SK-N-SH treated with all-trans-retinoic acid at 6 μM for 48 hours (cell line): ENCODE data around the gene NHERF2.

Source experiments
- ATAC-seq: fragments of 200-7000 bp; cut with Tn5 transposase; 3 replicates; pipeline ENCODE4 v1.9.1; 2020; ENCODE audit warnings: mild to moderate bottlenecking, moderate library complexity
- ARNTL ChIP-seq: fragments of 450-650 bp; formaldehyde crosslinking; IDR thresholded peaks from 2 replicates; pipeline ENCODE4 v1.5.0; 2020; ENCODE audit warnings: low read depth, mild to moderate bottlenecking, moderate library complexity, borderline replicate concordance
- CSDC2 ChIP-seq: fragments of 250-450 bp; sonication (Bioruptor Pico); IDR thresholded peaks from 2 replicates; pipeline ENCODE4 v1.5.0; 2020; ENCODE audit warnings: mild to moderate bottlenecking, moderate library complexity
- GLIS3 ChIP-seq: fragments of 250-450 bp; sonication (Bioruptor Pico); IDR thresholded peaks from 2 replicates; pipeline ENCODE4 v1.5.0; 2020; ENCODE audit warnings: mild to moderate bottlenecking, moderate library complexity
- ISL1 ChIP-seq: fragments of 250-450 bp; sonication (Bioruptor Pico); IDR thresholded peaks from 2 replicates; pipeline ENCODE4 v2.1.2; 2022; ENCODE audit warnings: mild to moderate bottlenecking, moderate library complexity
- OSR1 ChIP-seq: fragments of 250-450 bp; sonication (Bioruptor Pico); IDR thresholded peaks from 2 replicates; pipeline ENCODE4 v1.8.0; 2022; ENCODE audit warnings: moderate library complexity, mild to moderate bottlenecking, inconsistent platforms
- PPARA ChIP-seq: fragments of 250-450 bp; sonication (Bioruptor Pico); IDR thresholded peaks from 2 replicates; pipeline ENCODE4 v1.5.0; 2020; ENCODE audit warnings: mild to moderate bottlenecking, borderline replicate concordance
- SNAI2 ChIP-seq: fragments of 250-450 bp; sonication (Bioruptor Pico); IDR thresholded peaks from 2 replicates; pipeline ENCODE4 v1.5.0; 2020; ENCODE audit warnings: mild to moderate bottlenecking, moderate library complexity
- TCF4 ChIP-seq: fragments of 250-450 bp; sonication (Bioruptor Pico); IDR thresholded peaks from 2 replicates; pipeline ENCODE4 v1.8.0; 2021; ENCODE audit warnings: mild to moderate bottlenecking, moderate library complexity, borderline replicate concordance
- TOX ChIP-seq: fragments of 250-450 bp; sonication (Bioruptor Pico); IDR thresholded peaks from 2 replicates; pipeline ENCODE4 v1.8.0; 2021; ENCODE audit warnings: mild to moderate bottlenecking, moderate library complexity, borderline replicate concordance
- ZC3H10 ChIP-seq: fragments of 250-450 bp; sonication (Bioruptor Pico); IDR thresholded peaks from 2 replicates; pipeline ENCODE4 v1.5.1; 2021; ENCODE audit warnings: mild to moderate bottlenecking, moderate library complexity
- ZFP3 ChIP-seq: fragments of 250-450 bp; sonication (Bioruptor Pico); IDR thresholded peaks from 2 replicates; pipeline ENCODE4 v1.5.0; 2020; ENCODE audit warnings: mild to moderate bottlenecking, moderate library complexity
- ZFP30 ChIP-seq: fragments of 450-650 bp; formaldehyde crosslinking; IDR thresholded peaks from 2 replicates; pipeline ENCODE4 v1.5.0; 2022; ENCODE audit warnings: mild to moderate bottlenecking, moderate library complexity
- ZNF565 ChIP-seq: fragments of 450-650 bp; formaldehyde crosslinking; conservative IDR thresholded peaks from 2 replicates; pipeline ENCODE4 v1.5.0; 2020; ENCODE audit warnings: low read depth, mild to moderate bottlenecking, moderate library complexity
- ZNF8 ChIP-seq: fragments of 450-650 bp; formaldehyde crosslinking; IDR thresholded peaks from 2 replicates; pipeline ENCODE4 v1.5.0; 2020; ENCODE audit warnings: mild to moderate bottlenecking, moderate library complexity
- TF ChIP-seq, protein P1 (sequence below): fragments of 250-450 bp; sonication (Bioruptor Pico); IDR thresholded peaks from 2 replicates; pipeline ENCODE4 v1.5.1; 2021; ENCODE audit warnings: mild to moderate bottlenecking, moderate library complexity
- TF ChIP-seq, protein P2 (sequence below): fragments of 250-450 bp; sonication (Bioruptor Pico); IDR thresholded peaks from 2 replicates; pipeline ENCODE4 v1.8.0; 2020; ENCODE audit warnings: mild to moderate bottlenecking, moderate library complexity, borderline replicate concordance
- TF ChIP-seq, protein P3 (sequence below): fragments of 250-450 bp; sonication (Bioruptor Pico); IDR thresholded peaks from 2 replicates; pipeline ENCODE4 v1.8.0; 2021; ENCODE audit warnings: low read depth, mild to moderate bottlenecking, moderate library complexity, borderline replicate concordance
- TF ChIP-seq, protein P4 (sequence below): fragments of 250-450 bp; sonication (Bioruptor Pico); IDR thresholded peaks from 2 replicates; pipeline ENCODE4 v1.5.0; 2020; ENCODE audit warnings: mild to moderate bottlenecking, moderate library complexity

The NHERF2 gene

DNA sequence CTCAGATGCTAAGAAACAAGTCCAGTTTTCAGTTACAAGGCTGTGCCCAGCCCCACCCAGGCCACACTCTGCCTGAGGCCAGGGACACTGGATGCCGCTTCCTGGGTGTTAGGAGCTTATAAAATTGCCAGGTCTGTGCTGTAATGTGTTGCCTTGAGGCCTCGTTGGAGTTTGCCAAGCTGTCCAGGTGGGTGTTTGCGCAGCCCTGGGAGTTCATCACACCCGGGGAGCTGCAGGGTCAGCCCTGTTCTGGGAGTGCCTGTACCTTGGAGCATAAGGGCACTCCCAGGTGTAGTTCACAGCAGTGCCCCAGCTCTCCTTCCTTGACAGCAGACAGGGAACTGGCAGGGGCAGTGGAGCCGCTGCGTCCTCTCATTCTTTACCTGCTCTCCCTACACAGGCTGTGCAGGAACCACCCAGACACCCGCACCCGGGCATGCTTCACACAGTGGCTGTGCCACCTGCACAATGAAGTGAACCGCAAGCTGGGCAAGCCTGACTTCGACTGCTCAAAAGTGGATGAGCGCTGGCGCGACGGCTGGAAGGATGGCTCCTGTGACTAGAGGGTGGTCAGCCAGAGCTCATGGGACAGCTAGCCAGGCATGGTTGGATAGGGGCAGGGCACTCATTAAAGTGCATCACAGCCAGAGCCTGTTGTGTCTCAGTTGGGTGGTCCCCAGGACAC is 41.1 kb upstream of the NHERF2 start (continued):
- TF ChIP-seq, protein P1, sequence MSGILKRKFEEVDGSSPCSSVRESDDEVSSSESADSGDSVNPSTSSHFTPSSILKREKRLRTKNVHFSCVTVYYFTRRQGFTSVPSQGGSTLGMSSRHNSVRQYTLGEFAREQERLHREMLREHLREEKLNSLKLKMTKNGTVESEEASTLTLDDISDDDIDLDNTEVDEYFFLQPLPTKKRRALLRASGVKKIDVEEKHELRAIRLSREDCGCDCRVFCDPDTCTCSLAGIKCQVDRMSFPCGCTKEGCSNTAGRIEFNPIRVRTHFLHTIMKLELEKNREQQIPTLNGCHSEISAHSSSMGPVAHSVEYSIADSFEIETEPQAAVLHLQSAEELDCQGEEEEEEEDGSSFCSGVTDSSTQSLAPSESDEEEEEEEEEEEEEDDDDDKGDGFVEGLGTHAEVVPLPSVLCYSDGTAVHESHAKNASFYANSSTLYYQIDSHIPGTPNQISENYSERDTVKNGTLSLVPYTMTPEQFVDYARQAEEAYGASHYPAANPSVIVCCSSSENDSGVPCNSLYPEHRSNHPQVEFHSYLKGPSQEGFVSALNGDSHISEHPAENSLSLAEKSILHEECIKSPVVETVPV (CRISPR knock-in tag): no peak
- no peak for TF ChIP-seq OSR1 (CRISPR knock-in tag)
- TF ChIP-seq ISL1: no peak
- TF ChIP-seq, protein P2, sequence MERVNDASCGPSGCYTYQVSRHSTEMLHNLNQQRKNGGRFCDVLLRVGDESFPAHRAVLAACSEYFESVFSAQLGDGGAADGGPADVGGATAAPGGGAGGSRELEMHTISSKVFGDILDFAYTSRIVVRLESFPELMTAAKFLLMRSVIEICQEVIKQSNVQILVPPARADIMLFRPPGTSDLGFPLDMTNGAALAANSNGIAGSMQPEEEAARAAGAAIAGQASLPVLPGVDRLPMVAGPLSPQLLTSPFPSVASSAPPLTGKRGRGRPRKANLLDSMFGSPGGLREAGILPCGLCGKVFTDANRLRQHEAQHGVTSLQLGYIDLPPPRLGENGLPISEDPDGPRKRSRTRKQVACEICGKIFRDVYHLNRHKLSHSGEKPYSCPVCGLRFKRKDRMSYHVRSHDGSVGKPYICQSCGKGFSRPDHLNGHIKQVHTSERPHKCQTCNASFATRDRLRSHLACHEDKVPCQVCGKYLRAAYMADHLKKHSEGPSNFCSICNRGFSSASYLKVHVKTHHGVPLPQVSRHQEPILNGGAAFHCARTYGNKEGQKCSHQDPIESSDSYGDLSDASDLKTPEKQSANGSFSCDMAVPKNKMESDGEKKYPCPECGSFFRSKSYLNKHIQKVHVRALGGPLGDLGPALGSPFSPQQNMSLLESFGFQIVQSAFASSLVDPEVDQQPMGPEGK: no peak
- no peak for TF ChIP-seq ZNF8 (CRISPR knock-in tag)

DNA sequence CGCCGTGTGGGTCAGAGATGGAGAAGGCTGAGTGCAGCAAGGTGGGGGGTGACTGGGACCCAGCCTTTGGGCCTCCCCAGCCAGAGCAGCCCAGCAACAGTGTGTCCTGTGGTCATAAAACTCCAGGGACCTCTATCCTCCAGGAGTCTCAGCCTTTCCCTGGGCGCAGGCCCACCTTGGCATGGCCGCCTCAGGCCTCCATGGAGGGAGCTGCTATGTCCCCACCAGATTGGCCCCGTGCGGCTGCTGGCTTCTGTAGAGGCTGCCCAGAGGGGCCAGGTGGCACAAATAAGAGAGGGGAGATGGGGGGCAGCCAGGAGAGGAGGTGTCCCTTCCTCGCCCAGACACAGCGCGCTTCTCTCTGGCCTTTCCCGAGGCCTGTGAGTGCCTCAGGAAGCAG is 39.5 kb upstream of the NHERF2 start:
- ATAC-seq: no peak
- TF ChIP-seq TOX (CRISPR knock-in tag): no peak
- no peak for TF ChIP-seq ISL1
- TF ChIP-seq, protein P3, sequence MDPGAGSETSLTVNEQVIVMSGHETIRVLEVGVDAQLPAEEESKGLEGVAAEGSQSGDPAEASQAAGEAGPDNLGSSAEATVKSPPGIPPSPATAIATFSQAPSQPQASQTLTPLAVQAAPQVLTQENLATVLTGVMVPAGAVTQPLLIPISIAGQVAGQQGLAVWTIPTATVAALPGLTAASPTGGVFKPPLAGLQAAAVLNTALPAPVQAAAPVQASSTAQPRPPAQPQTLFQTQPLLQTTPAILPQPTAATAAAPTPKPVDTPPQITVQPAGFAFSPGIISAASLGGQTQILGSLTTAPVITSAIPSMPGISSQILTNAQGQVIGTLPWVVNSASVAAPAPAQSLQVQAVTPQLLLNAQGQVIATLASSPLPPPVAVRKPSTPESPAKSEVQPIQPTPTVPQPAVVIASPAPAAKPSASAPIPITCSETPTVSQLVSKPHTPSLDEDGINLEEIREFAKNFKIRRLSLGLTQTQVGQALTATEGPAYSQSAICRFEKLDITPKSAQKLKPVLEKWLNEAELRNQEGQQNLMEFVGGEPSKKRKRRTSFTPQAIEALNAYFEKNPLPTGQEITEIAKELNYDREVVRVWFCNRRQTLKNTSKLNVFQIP (CRISPR knock-in tag): no peak
- no peak for TF ChIP-seq ARNTL (CRISPR knock-in tag)

DNA sequence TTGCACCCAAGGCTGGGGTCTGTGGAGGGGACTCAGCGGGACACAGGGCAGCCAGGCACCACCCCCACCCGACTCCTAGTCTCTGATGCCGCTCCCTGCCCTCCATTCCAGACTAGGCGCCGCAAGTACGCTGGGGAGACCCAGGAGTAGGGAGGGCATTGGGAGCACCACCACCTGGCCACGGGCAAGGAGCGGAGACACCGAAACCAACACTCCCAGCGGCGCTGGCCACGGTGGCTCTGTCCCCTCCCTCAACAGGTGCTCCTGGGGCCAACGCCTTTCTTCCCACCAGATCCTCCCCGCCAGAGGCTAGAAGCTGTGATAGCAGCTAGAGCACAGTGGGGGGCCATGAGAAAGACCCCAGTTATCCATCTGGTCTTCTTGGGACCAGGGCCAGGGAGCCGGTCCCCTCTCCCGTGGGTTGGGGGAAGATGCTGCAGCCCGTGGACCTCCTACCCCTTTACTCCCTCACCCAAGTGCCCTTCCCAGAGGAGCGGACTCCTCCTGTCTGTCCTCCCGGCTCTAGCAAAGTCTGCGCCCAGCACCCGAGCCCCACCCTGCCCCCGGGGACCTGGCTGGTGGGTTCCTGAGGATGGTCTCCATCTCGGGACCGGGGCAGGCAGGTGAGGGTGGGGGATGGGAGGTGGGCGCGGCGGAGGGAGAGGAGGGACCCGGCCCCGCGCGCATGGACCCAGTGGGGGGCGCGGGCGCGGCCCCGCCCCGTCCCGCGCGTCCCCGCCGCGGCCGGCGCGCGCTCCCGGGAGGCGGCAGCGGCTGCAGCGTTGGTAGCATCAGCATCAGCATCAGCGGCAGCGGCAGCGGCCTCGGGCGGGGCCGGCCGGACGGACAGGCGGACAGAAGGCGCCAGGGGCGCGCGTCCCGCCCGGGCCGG is 37.2 kb upstream of the NHERF2 start, which contains the start of gene SYNGR3:
SYNGR3 (plus strand) TSS at position 762 of the 892 bp plus-strand sequence. CDS start 133 bp downstream, outside the sequence.
- TF ChIP-seq ZC3H10 (CRISPR knock-in tag) (no peak), ZFP30 (CRISPR knock-in tag) (no peak), ZNF8 (CRISPR knock-in tag) (no peak), GLIS3 (CRISPR knock-in tag) (no peak), TCF4 (no peak)
- TF ChIP-seq, all 23 proteins: peak for 0
- ATAC-seq: peak; percentile 5; the same call in 2 of the 3 replicates

DNA sequence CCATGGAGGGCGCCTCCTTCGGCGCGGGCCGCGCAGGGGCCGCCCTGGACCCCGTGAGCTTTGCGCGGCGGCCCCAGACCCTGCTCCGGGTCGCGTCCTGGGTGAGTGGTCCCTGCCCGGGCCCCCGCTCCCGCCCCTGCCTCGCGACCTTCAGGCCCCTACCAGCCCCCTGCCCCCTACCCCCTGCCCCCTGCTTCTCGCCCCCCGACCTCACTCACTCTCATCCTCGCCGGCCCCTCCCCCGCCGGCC is 36.7 kb upstream of the NHERF2 start:
- no peak for TF ChIP-seq ZC3H10 (CRISPR knock-in tag)
- TF ChIP-seq GLIS3 (CRISPR knock-in tag): no peak
- TF ChIP-seq ZNF8 (CRISPR knock-in tag): no peak
- TF ChIP-seq, protein P1 (CRISPR knock-in tag): no peak
- TF ChIP-seq SNAI2: no peak
- no peak for TF ChIP-seq ZNF565 (CRISPR knock-in tag)
- no peak for TF ChIP-seq TCF4
- TF ChIP-seq TOX (CRISPR knock-in tag): no peak
- TF ChIP-seq, protein P3 (CRISPR knock-in tag): no peak
- no peak for TF ChIP-seq CSDC2 (CRISPR knock-in tag)
- TF ChIP-seq ARNTL (CRISPR knock-in tag): no peak
- TF ChIP-seq PPARA (CRISPR knock-in tag): no peak
- TF ChIP-seq, protein P2: no peak
- TF ChIP-seq, protein P4, sequence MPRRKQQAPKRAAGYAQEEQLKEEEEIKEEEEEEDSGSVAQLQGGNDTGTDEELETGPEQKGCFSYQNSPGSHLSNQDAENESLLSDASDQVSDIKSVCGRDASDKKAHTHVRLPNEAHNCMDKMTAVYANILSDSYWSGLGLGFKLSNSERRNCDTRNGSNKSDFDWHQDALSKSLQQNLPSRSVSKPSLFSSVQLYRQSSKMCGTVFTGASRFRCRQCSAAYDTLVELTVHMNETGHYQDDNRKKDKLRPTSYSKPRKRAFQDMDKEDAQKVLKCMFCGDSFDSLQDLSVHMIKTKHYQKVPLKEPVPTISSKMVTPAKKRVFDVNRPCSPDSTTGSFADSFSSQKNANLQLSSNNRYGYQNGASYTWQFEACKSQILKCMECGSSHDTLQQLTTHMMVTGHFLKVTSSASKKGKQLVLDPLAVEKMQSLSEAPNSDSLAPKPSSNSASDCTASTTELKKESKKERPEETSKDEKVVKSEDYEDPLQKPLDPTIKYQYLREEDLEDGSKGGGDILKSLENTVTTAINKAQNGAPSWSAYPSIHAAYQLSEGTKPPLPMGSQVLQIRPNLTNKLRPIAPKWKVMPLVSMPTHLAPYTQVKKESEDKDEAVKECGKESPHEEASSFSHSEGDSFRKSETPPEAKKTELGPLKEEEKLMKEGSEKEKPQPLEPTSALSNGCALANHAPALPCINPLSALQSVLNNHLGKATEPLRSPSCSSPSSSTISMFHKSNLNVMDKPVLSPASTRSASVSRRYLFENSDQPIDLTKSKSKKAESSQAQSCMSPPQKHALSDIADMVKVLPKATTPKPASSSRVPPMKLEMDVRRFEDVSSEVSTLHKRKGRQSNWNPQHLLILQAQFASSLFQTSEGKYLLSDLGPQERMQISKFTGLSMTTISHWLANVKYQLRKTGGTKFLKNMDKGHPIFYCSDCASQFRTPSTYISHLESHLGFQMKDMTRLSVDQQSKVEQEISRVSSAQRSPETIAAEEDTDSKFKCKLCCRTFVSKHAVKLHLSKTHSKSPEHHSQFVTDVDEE (CRISPR knock-in tag): no peak
- TF ChIP-seq ZFP3 (CRISPR knock-in tag): no peak
- no peak for TF ChIP-seq ZFP30 (CRISPR knock-in tag)
- ATAC-seq: no peak
